Testis (tissue), 2 donors: ENCODE data around the gene TRPM2.
"Not testable (repeated sequence)": the region's sequence is repeated elsewhere in the genome, so short reads cannot be mapped to it uniquely, and the experiment has no call there.

Source experiments
- POLR2A ChIP-seq: fragments of 450-650 bp; IDR thresholded peaks from one replicate; pipeline ENCODE4 v1.6.1; 2017; ENCODE audit warnings: antibody characterized with exemption, mild to moderate bottlenecking, moderate library complexity
- TF ChIP-seq, protein P1 (sequence below), 3 experiments: fragments of 450-650 bp in 2 of 3; fragments of 200-600 bp in 1 of 3; sonication (generic) in 1 of 3; IDR thresholded peaks; one replicate each; pipeline ENCODE4 v1.5.1; 2016 to 2019; ENCODE audit warnings: antibody characterized with exemption in 3 of 3, mild to moderate bottlenecking in 2 of 3, moderate library complexity in 1 of 3

DNA sequence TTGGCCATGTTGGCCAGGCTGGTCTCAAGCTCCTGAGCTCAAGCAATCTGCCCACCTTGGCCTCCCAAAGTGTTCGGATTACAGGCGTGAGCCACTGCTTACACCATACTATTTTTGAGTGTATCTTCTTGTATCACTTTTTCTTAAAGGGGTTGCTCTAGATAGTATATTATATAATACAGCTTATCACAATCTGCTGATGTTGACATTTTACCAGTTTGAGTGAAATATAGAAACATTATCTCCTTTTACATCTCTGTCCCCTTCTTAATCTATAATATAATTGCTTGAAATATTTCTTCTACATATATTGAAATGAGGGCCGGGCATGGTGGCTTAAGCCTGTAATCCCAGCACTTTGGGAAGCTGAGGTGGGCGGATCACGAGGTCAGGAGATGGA lies 8.5 kb downstream of the TRPM2 start:
- TF ChIP-seq, protein P1, sequence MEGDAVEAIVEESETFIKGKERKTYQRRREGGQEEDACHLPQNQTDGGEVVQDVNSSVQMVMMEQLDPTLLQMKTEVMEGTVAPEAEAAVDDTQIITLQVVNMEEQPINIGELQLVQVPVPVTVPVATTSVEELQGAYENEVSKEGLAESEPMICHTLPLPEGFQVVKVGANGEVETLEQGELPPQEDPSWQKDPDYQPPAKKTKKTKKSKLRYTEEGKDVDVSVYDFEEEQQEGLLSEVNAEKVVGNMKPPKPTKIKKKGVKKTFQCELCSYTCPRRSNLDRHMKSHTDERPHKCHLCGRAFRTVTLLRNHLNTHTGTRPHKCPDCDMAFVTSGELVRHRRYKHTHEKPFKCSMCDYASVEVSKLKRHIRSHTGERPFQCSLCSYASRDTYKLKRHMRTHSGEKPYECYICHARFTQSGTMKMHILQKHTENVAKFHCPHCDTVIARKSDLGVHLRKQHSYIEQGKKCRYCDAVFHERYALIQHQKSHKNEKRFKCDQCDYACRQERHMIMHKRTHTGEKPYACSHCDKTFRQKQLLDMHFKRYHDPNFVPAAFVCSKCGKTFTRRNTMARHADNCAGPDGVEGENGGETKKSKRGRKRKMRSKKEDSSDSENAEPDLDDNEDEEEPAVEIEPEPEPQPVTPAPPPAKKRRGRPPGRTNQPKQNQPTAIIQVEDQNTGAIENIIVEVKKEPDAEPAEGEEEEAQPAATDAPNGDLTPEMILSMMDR (IDR thresholded peaks at IDR 0.05): not testable (repeated sequence)
- not testable (repeated sequence) for TF ChIP-seq POLR2A
